ENCODE data around the gene TPM2. TPM values are rescaled to one million over a fixed set of nuclear protein-coding genes. Genes with fewer than 3 reads are reported as not detected.

TPM2 gene
- total and polyA plus RNA-seq, 2 experiments from 2014 or later = 645 to 1,591 TPM

DNA sequence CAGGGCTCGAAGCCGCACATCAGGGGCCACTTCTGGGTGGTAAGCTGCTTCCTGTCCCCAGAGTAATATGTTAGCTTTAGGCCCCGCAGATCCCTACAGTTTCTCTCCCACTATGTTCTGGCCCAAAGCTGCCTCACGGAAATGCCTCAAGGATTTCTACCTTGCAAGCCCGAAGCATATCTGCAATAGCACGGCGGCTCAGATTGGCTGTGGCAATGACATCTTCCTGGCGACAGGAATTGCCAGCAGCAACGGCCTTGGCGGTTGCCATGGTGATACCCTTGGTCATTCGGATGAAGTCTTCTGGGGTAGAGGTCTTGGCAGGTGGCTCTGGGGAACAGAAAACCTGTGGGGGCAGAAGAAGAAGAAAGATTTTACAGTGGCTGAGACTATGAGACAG lies 10.3 kb upstream of the TPM2 start:
- TF ChIP-seq, protein P1, sequence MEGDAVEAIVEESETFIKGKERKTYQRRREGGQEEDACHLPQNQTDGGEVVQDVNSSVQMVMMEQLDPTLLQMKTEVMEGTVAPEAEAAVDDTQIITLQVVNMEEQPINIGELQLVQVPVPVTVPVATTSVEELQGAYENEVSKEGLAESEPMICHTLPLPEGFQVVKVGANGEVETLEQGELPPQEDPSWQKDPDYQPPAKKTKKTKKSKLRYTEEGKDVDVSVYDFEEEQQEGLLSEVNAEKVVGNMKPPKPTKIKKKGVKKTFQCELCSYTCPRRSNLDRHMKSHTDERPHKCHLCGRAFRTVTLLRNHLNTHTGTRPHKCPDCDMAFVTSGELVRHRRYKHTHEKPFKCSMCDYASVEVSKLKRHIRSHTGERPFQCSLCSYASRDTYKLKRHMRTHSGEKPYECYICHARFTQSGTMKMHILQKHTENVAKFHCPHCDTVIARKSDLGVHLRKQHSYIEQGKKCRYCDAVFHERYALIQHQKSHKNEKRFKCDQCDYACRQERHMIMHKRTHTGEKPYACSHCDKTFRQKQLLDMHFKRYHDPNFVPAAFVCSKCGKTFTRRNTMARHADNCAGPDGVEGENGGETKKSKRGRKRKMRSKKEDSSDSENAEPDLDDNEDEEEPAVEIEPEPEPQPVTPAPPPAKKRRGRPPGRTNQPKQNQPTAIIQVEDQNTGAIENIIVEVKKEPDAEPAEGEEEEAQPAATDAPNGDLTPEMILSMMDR (IDR thresholded peaks at IDR 0.05; ENCODE audit: low read depth, low read length) = no peak
- Histone ChIP-seq H3K9me3 (ENCODE audit: low read depth) (no peaks in the 10 kb centered on the region), H3K4me3 (no peak overlapping the region), H3K4me1 (ENCODE audit: low read depth) (no peaks in the 10 kb centered on the region), H3K27me3 (no peaks in the 10 kb centered on the region), H3K36me3 (peaks cover 76% of the 10 kb centered on the region), H3K27ac (no peak overlapping the region)
- DNase-seq (ENCODE audit: low read depth in 1 of 2, low spot score in 1 of 2) = no peak

DNA sequence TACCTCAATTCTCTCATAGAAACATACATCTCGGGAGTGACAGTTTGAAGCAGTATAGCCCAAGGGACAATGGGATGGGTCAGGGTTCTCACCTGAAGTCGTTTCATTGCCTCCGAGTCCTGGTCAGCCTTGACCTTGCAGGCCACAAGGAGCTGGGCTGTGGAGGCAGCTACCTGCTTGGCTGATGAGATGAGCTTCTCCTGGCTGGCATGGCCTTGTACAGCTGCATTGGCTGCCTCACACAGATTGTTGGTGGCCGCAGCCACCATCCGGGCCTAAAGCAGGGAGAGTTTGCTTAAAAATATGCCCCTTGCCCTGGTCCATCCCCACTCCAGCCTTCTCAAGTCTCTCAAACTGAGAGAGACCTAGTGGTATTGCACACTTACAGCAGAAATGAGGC lies 8.5 kb upstream of the TPM2 start:
- DNase-seq (ENCODE audit: low read depth in 1 of 2, low spot score in 1 of 2) = no peak
- Histone ChIP-seq H3K4me1 (ENCODE audit: low read depth) (no peaks in the 10 kb centered on the region), H3K9me3 (ENCODE audit: low read depth) (no peaks in the 10 kb centered on the region), H3K27me3 (no peaks in the 10 kb centered on the region), H3K36me3 (peaks cover 62% of the 10 kb centered on the region), H3K27ac (no peak overlapping the region), H3K4me3 (no peak overlapping the region)
- TF ChIP-seq, protein P1 (IDR thresholded peaks at IDR 0.05; ENCODE audit: low read depth, low read length) = no peak

GRCh38 chr9:35697486-35697885 lies 7.8 kb upstream of the TPM2 start:
- Histone ChIP-seq H3K4me3 (no peak overlapping the region), H3K4me1 (ENCODE audit: low read depth) (no peaks in the 10 kb centered on the region), H3K27me3 (no peaks in the 10 kb centered on the region), H3K27ac (peak overlapping the region; percentile 58), H3K9me3 (ENCODE audit: low read depth) (no peaks in the 10 kb centered on the region), H3K36me3 (peaks cover 55% of the 10 kb centered on the region)
- no peak for DNase-seq (ENCODE audit: low read depth in 1 of 2, low spot score in 1 of 2)
- TF ChIP-seq, protein P1 (IDR thresholded peaks at IDR 0.05; ENCODE audit: low read depth, low read length) = no peak

DNA sequence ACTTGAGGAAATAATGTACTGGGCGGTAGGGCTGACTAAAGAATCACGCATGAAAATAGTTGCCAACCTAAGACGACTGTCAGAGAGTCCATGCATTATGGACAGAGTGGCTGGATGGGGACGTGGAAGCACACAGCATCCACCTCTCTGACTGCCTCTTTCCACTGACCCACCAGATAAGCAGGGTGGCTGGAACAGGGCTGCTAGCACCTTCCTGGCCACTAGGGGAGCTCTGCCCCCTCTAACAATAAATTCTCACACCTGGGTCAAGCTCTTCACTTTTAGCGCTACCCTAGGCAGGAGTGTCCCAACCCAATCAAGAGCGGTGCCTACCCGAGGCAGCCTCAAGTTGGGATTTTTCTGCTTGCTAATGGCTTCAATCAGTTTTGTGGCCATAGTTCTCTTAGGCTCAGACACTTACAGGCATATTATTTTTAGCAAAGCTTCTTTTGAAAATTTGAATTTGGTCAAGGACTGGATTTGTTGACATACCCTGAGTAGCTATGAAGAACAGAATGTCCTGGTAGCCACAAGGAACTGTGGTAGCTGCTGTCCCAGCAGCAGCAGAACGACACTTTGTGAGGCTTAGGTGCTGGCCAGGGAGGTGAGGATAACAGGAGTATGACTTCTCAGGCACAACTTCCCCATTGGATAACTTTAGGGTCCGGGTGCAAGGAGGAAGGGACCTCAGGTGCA lies 6.9 kb upstream of the TPM2 start:
- no peaks in the 10 kb centered on the region for H3K27me3 ChIP-seq
- TF ChIP-seq, protein P1 (IDR thresholded peaks at IDR 0.05; ENCODE audit: low read depth, low read length) = peak; percentile 94
- peak; percentile 65 to 73 for DNase-seq (ENCODE audit: low read depth in 1 of 2, low spot score in 1 of 2)
- H3K4me3 ChIP-seq = no peak overlapping the region
- H3K4me1 ChIP-seq (ENCODE audit: low read depth) = no peaks in the 10 kb centered on the region
- no peaks in the 10 kb centered on the region for H3K9me3 ChIP-seq (ENCODE audit: low read depth)
- H3K36me3 ChIP-seq = peaks cover 48% of the 10 kb centered on the region
- H3K27ac ChIP-seq = peak overlapping the region; percentile 58

- Histone ChIP-seq H3K9me3 (ENCODE audit: low read depth) (no peaks in the 10 kb centered on the region), H3K27me3 (no peaks in the 10 kb centered on the region), H3K4me3 (no peak overlapping the region), H3K27ac (peak overlapping the region; percentile 47), H3K36me3 (peaks cover 41% of the 10 kb centered on the region), H3K4me1 (ENCODE audit: low read depth) (no peaks in the 10 kb centered on the region)
- DNase-seq (ENCODE audit: low read depth in 1 of 2, low spot score in 1 of 2) = no peak
- TF ChIP-seq, protein P1 (IDR thresholded peaks at IDR 0.05; ENCODE audit: low read depth, low read length) = no peak
Measured at GRCh38 chr9:35695943-35696401, 6.2 kb upstream of the TPM2 start.
